Activated T-helper 1 cell treated with anti-CD3 and anti-CD28 coated beads, Interleukin-12 subunit alpha, Interleukin-12 subunit beta, Interleukin-2, Interleukin-4 antibody, amounts not matched to agents 30 ng/mL and 10 ng/mL and 1 ng/mL, durations not matched to agents 14 hours and 24 hours and 36 hours (primary cell): Measurements from ENCODE around the gene ERCC1. TPM values are rescaled to one million over a fixed set of nuclear protein-coding genes. Genes with fewer than 3 reads are reported as not detected.
A peak's percentile ranks its signal among the peaks of the same experiment; 100 is the strongest.

Experiments
- DNase-seq: peaks from one replicate; pipeline ENCODE4 v3.0.0; 2021; ENCODE audit warnings: low spot score
- H3K27ac Mint-ChIP-seq: one replicate; pipeline ENCODE4 v1.8.0; 2021; ENCODE audit warnings: mild to moderate bottlenecking, mixed read lengths
- H3K27me3 Mint-ChIP-seq: one replicate; pipeline ENCODE4 v1.8.0; 2022; ENCODE audit warnings: mild to moderate bottlenecking, moderate library complexity, mixed read lengths; ENCODE audit not compliant: insufficient read depth
- H3K36me3 Mint-ChIP-seq: one replicate; pipeline ENCODE4 v1.8.0; 2021; ENCODE audit warnings: low read depth, mixed read lengths
- H3K4me1 Mint-ChIP-seq: one replicate; pipeline ENCODE4 v1.8.0; 2021; ENCODE audit warnings: low read depth, mixed read lengths
- H3K4me3 Mint-ChIP-seq: one replicate; pipeline ENCODE4 v1.8.0; 2021; ENCODE audit warnings: mild to moderate bottlenecking, moderate library complexity, mixed read lengths
- H3K9me3 Mint-ChIP-seq: one replicate; pipeline ENCODE4 v1.8.0; 2021; ENCODE audit warnings: mixed read lengths
- intact Hi-C: fragments of 100-400 bp; cut with micrococcal nuclease; formaldehyde crosslinking; loops from one replicate; pipeline ENCODE4 v1.15.1; 2024
- total RNA-seq: library from RNA; stranded (reverse); gene quantifications from 2 replicates; pipeline ENCODE4 v1.2.3, GENCODE V29; 2022

The ERCC1 gene
- 143 and 152 TPM in 2 replicates for total RNA-seq

DNA sequence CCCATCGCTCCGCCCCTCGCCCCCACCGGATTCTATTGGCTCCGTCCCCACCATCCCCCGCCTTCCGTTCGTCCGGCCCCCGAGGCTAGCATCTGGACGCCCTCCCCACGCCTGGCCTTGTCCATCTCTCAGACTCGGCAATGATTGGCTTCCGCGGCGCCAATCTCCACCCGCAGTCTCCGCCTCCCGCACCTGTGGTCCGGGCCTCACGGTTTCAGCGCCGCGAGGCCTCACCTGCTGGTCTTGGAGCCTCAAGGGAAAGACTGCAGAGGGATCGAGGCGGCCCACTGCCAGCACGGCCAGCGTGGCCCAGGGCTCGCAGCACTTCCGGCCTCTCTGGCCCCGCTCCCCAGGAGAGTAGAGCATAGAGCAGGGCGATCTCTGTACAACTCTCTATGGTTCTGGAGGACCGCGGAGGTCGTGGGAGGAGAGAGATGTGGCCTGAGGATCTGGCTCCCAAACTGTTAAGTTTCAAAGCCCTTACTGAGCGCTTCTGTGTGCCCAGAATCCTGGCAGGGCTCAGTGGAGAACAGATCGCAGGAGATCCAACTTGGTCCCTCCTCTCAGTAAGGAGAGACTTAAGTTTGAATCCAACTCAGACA is at the start of gene ERCC1:
ERCC1 (minus strand) TSS at position 329 of the 602 bp plus-strand sequence. CDS start 543 bp downstream, outside the sequence.
- H3K9me3 Mint-ChIP-seq: no peaks in the 10 kb centered on the region
- H3K4me1 Mint-ChIP-seq: peaks cover 50% of the 10 kb centered on the region
- peak within 1 kb of the TSS; percentile 97 for H3K4me3 Mint-ChIP-seq
- intact Hi-C loops: loop anchor here (1.0 to 5.0 kb wide), 6 partner anchors 17 to 269 kb away; partner anchors contain the start of genes BLOC1S3, OPA3, POLR1G and QPCTL
- peaks cover 17% of the 10 kb centered on the region for H3K36me3 Mint-ChIP-seq
- DNase-seq: peak; percentile 82
- H3K27ac Mint-ChIP-seq: peak within 1 kb of the TSS; percentile 95
- peaks cover 9% of the 10 kb centered on the region for H3K27me3 Mint-ChIP-seq

- Mint-ChIP-seq H3K4me1 (peaks cover 46% of the 10 kb centered on the region), H3K4me3 (no peak overlapping the region), H3K9me3 (no peaks in the 10 kb centered on the region), H3K27ac (no peak overlapping the region), H3K27me3 (peaks cover 56% of the 10 kb centered on the region), H3K36me3 (peaks cover 18% of the 10 kb centered on the region)
- intact Hi-C loops: no loop called here
- DNase-seq: no peak
Measured at GRCh38 chr19:45473367-45473681, 49.6 kb upstream of the ERCC1 start.

GRCh38 chr19:45472563-45473366 is 49.0 kb upstream of the ERCC1 start:
- peaks cover 54% of the 10 kb centered on the region for H3K27me3 Mint-ChIP-seq
- intact Hi-C loops: no loop called here
- H3K9me3 Mint-ChIP-seq: no peaks in the 10 kb centered on the region
- H3K27ac Mint-ChIP-seq: no peak overlapping the region
- no peak for DNase-seq
- H3K4me3 Mint-ChIP-seq: peak overlapping the region; percentile 4
- peaks cover 18% of the 10 kb centered on the region for H3K36me3 Mint-ChIP-seq
- peaks cover 46% of the 10 kb centered on the region for H3K4me1 Mint-ChIP-seq

- Mint-ChIP-seq H3K4me1 (peaks cover 46% of the 10 kb centered on the region), H3K27me3 (peaks cover 51% of the 10 kb centered on the region), H3K36me3 (peaks cover 18% of the 10 kb centered on the region), H3K4me3 (peak overlapping the region; percentile 39), H3K9me3 (no peaks in the 10 kb centered on the region), H3K27ac (peak overlapping the region; percentile 38)
- no peak for DNase-seq
- intact Hi-C loops: no loop called here
Measured at GRCh38 chr19:45471931-45472562, 48.3 kb upstream of the ERCC1 start.

- H3K27me3 Mint-ChIP-seq: peaks cover 48% of the 10 kb centered on the region
- peak overlapping the region; percentile 38 for H3K27ac Mint-ChIP-seq
- no peak for DNase-seq
- peaks cover 45% of the 10 kb centered on the region for H3K4me1 Mint-ChIP-seq
- H3K4me3 Mint-ChIP-seq: peak overlapping the region; percentile 92
- intact Hi-C loops: no loop called here
- H3K36me3 Mint-ChIP-seq: peaks cover 18% of the 10 kb centered on the region
- no peaks in the 10 kb centered on the region for H3K9me3 Mint-ChIP-seq
Measured at GRCh38 chr19:45471111-45471930, 47.6 kb upstream of the ERCC1 start.

GRCh38 chr19:45470762-45471081 is 47.0 kb upstream of the ERCC1 start:
- peaks cover 18% of the 10 kb centered on the region for H3K36me3 Mint-ChIP-seq
- peak overlapping the region; percentile 92 for H3K4me3 Mint-ChIP-seq
- DNase-seq: no peak
- H3K9me3 Mint-ChIP-seq: no peaks in the 10 kb centered on the region
- H3K27me3 Mint-ChIP-seq: peaks cover 45% of the 10 kb centered on the region
- intact Hi-C loops: no loop called here
- no peak overlapping the region for H3K27ac Mint-ChIP-seq
- peaks cover 45% of the 10 kb centered on the region for H3K4me1 Mint-ChIP-seq

GRCh38 chr19:45469945-45470761 is 46.4 kb upstream of the ERCC1 start:
- H3K9me3 Mint-ChIP-seq: no peaks in the 10 kb centered on the region
- H3K27ac Mint-ChIP-seq: peak overlapping the region; percentile 94
- intact Hi-C loops: loop anchor here (1.0 kb wide), 2 partner anchors 8 to 114 kb away; partner anchors contain the start of gene OPA3
- peak overlapping the region; percentile 92 for H3K4me3 Mint-ChIP-seq
- DNase-seq: no peak
- peaks cover 43% of the 10 kb centered on the region for H3K4me1 Mint-ChIP-seq
- peaks cover 40% of the 10 kb centered on the region for H3K27me3 Mint-ChIP-seq
- peaks cover 18% of the 10 kb centered on the region for H3K36me3 Mint-ChIP-seq

- Mint-ChIP-seq H3K4me1 (peaks cover 36% of the 10 kb centered on the region), H3K27ac (peak overlapping the region; percentile 94), H3K9me3 (no peaks in the 10 kb centered on the region), H3K27me3 (peaks cover 33% of the 10 kb centered on the region), H3K4me3 (peak overlapping the region; percentile 92), H3K36me3 (peaks cover 16% of the 10 kb centered on the region)
- intact Hi-C loops: loop anchor here (1.0 kb wide), 2 partner anchors 9 to 115 kb away; partner anchors contain the start of gene OPA3
- peak; percentile 92 for DNase-seq
Measured at GRCh38 chr19:45469132-45469944, 45.6 kb upstream of the ERCC1 start.

GRCh38 chr19:45468803-45469131 is 45.0 kb upstream of the ERCC1 start:
- no peak for DNase-seq
- peaks cover 28% of the 10 kb centered on the region for H3K27me3 Mint-ChIP-seq
- H3K4me3 Mint-ChIP-seq: peak overlapping the region; percentile 92
- peak overlapping the region; percentile 94 for H3K27ac Mint-ChIP-seq
- H3K9me3 Mint-ChIP-seq: no peaks in the 10 kb centered on the region
- intact Hi-C loops: loop anchor here (1.0 kb wide), 2 partner anchors 10 to 116 kb away; partner anchors contain the start of gene OPA3
- H3K4me1 Mint-ChIP-seq: peaks cover 36% of the 10 kb centered on the region
- H3K36me3 Mint-ChIP-seq: peaks cover 15% of the 10 kb centered on the region

GRCh38 chr19:45468159-45468651 is 44.5 kb upstream of the ERCC1 start:
- Mint-ChIP-seq H3K27me3 (peaks cover 23% of the 10 kb centered on the region), H3K4me3 (peak overlapping the region; percentile 92), H3K27ac (peak overlapping the region; percentile 94), H3K36me3 (peaks cover 10% of the 10 kb centered on the region), H3K9me3 (no peaks in the 10 kb centered on the region), H3K4me1 (peaks cover 36% of the 10 kb centered on the region)
- intact Hi-C loops: no loop called here
- no peak for DNase-seq

- peaks cover 18% of the 10 kb centered on the region for H3K27me3 Mint-ChIP-seq
- DNase-seq: peak; percentile 92
- H3K9me3 Mint-ChIP-seq: no peaks in the 10 kb centered on the region
- intact Hi-C loops: loop anchor here (1.0 to 2.0 kb wide), 2 partner anchors 16 to 39 kb away; partner anchors contain the start of gene VASP
- peaks cover 6% of the 10 kb centered on the region for H3K36me3 Mint-ChIP-seq
- peak within 1 kb of the TSS; percentile 94 for H3K27ac Mint-ChIP-seq
- peak within 1 kb of the TSS; percentile 92 for H3K4me3 Mint-ChIP-seq
- H3K4me1 Mint-ChIP-seq: peaks cover 32% of the 10 kb centered on the region
Measured at GRCh38 chr19:45467456-45468158, 43.9 kb upstream of the ERCC1 start, which contains the start of gene FOSB. Gene FOSB, plus strand, starts transcription at chr19:45467996. Its CDS starts 591 bp downstream, at chr19:45468587.
